Endothelial cell of umbilical vein (primary cell): ENCODE measurements around the gene KAZN. TPM values are rescaled to one million over a fixed set of nuclear protein-coding genes. Genes with fewer than 3 reads are reported as not detected.

Experiments
- BruUV-seq: library from RNA; stranded (reverse); fragments of 400-500 nt; replicated peaks from 2 replicates; lab custom pipeline; 2021; lab: Mats Ljungman, UMichigan
- CTCF ChIA-PET: fragments of 300-600, 350-600 bp; sonication (Branson Sonifier 250); formaldehyde crosslinking; loops from one replicate; lab custom pipeline; 2021; ENCODE audit warnings: antibody characterized with exemption, inconsistent platforms; lab: Charles Lee
- POLR2A ChIA-PET: fragments of 300-600, 350-600 bp; sonication (Branson Sonifier 250); formaldehyde crosslinking; loops from one replicate; lab custom pipeline; 2021; ENCODE audit warnings: antibody characterized with exemption, inconsistent platforms; lab: Charles Lee
- DNase-seq: peaks from one replicate; pipeline ENCODE4 v3.0.0-alpha.2; 2011; ENCODE audit warnings: low read depth, low spot score
- FAIRE-seq: peaks from 2 replicates; lab custom pipeline; 2011; peaks lifted over from hg19 to GRCh38; lab: Jason Lieb, UNC
- H2AFZ ChIP-seq: 2 replicates; pipeline ENCODE4 v1.6.0; 2012; ENCODE audit warnings: low read depth, low read length, control low read depth, inconsistent platforms
- H3K27ac ChIP-seq: 2 replicates; pipeline ENCODE4 v1.5.1; 2011; ENCODE audit warnings: low read depth, mild to moderate bottlenecking, control low read depth, low read length, moderate library complexity; ENCODE audit not compliant: insufficient read depth
- H3K27me3 ChIP-seq, 2 experiments: 2 replicates each; pipeline versions ENCODE4 v1.6.0 to v1.6.1; 2011; ENCODE audit warnings: low read length in 2 of 2, mixed read lengths in 1 of 2; ENCODE audit not compliant: control insufficient read depth in 2 of 2, insufficient read depth in 2 of 2
- H3K36me3 ChIP-seq, 2 experiments: 2 replicates in 1 of 2; 3 replicates in 1 of 2; pipeline ENCODE4 v1.5.1; 2011; ENCODE audit warnings: low read length in 2 of 2, mild to moderate bottlenecking in 1 of 2, moderate library complexity in 1 of 2; ENCODE audit not compliant: control insufficient read depth in 2 of 2, insufficient read depth in 2 of 2; ENCODE audit errors: extremely low read depth in 1 of 2
- H3K4me1 ChIP-seq: 3 replicates; pipeline ENCODE4 v1.5.1; 2011; ENCODE audit warnings: mild to moderate bottlenecking, low read length; ENCODE audit not compliant: control insufficient read depth, insufficient read depth; ENCODE audit errors: extremely low read depth
- H3K4me2 ChIP-seq: 2 replicates; pipeline ENCODE4 v1.6.1; 2011; ENCODE audit warnings: low read length, control low read depth, mixed read lengths; ENCODE audit not compliant: insufficient read depth
- H3K4me3 ChIP-seq, 3 experiments: fragments of 200-600 bp in 1 of 3; sonication (generic), shearing (Covaris generic) in 1 of 3; replicated peaks in 1 of 3; 2 replicates each; pipeline ENCODE4 v1.5.1; 2011 to 2016; ENCODE audit warnings: control low read depth in 3 of 3, low read length in 3 of 3, mild to moderate bottlenecking in 2 of 3, inconsistent platforms in 1 of 3, low read depth in 1 of 3, moderate library complexity in 1 of 3; ENCODE audit not compliant: insufficient read depth in 1 of 3
- H3K79me2 ChIP-seq: 2 replicates; pipeline ENCODE4 v1.6.0; 2012; ENCODE audit warnings: low read length, inconsistent platforms; ENCODE audit not compliant: control insufficient read depth, insufficient read depth
- H3K9ac ChIP-seq: replicated peaks from 2 replicates; pipeline ENCODE3; 2011; ENCODE audit warnings: low read length, control low read depth; ENCODE audit not compliant: insufficient read depth; ENCODE audit errors: extremely low read depth
- H3K9me1 ChIP-seq: replicated peaks from 3 replicates; pipeline ENCODE4 v1.6.0; 2011; ENCODE audit warnings: mild to moderate bottlenecking, low read length; ENCODE audit not compliant: control insufficient read depth, insufficient read depth; ENCODE audit errors: extremely low read depth
- H3K9me3 ChIP-seq: replicated peaks from 2 replicates; pipeline ENCODE4 v1.5.1; 2012; ENCODE audit warnings: low read length, inconsistent platforms; ENCODE audit not compliant: control insufficient read depth, insufficient read depth
- H4K20me1 ChIP-seq: replicated peaks from 2 replicates; pipeline ENCODE3; 2011; ENCODE audit warnings: mild to moderate bottlenecking, low read length; ENCODE audit not compliant: control insufficient read depth, insufficient read depth; ENCODE audit errors: extremely low read depth
- EZH2 ChIP-seq: IDR thresholded peaks from 2 replicates; pipeline ENCODE4 v1.6.1; 2012; ENCODE audit warnings: borderline replicate concordance, low read depth, mild to moderate bottlenecking, moderate library complexity, low read length, inconsistent platforms; ENCODE audit not compliant: severe bottlenecking
- FOS ChIP-seq: IDR thresholded peaks from 2 replicates; pipeline ENCODE4 v1.6.1; 2011; ENCODE audit warnings: mild to moderate bottlenecking, low read length, moderate library complexity, borderline replicate concordance; ENCODE audit not compliant: insufficient read depth
- GATA2 ChIP-seq: IDR thresholded peaks from 2 replicates; pipeline ENCODE4 v1.7.0; 2011; ENCODE audit warnings: low read depth, mild to moderate bottlenecking, moderate library complexity, mixed read lengths, low read length; ENCODE audit not compliant: insufficient read length, insufficient read depth
- JUN ChIP-seq: IDR thresholded peaks from 2 replicates; pipeline ENCODE4 v1.6.1; 2011; ENCODE audit warnings: borderline replicate concordance, low read depth; ENCODE audit not compliant: insufficient read length, insufficient read depth
- MYC ChIP-seq: IDR thresholded peaks from one replicate; pipeline ENCODE4 v1.6.1; 2011; ENCODE audit warnings: mild to moderate bottlenecking, low read depth, low read length
- POLR2A ChIP-seq: IDR thresholded peaks from 2 replicates; pipeline ENCODE4 v1.6.1; 2012; ENCODE audit warnings: low read depth, mild to moderate bottlenecking, control low read depth, low read length
- POLR2AphosphoS5 ChIP-seq: IDR thresholded peaks from 2 replicates; pipeline ENCODE4 v1.6.1; 2012; ENCODE audit warnings: low read depth, mild to moderate bottlenecking, control low read depth, low read length, moderate library complexity; ENCODE audit not compliant: insufficient read depth
- dilution Hi-C: fragments of 300-500 bp; cut with MboI; formaldehyde crosslinking; loops from one replicate; pipeline ENCODE4 v1.15.0; 2019; ENCODE audit warnings: low sequenced_read_pairs; ENCODE audit not compliant: extremely low pct_ligation_motif_present
- intact Hi-C: fragments of 100-400 bp; cut with micrococcal nuclease; formaldehyde crosslinking; loops from one replicate; pipeline ENCODE4 v1.10.0; 2022
- polyA plus RNA-seq, 4 experiments: library from polyadenylated mRNA; depleted of rRNA in 3 of 4; stranded (reverse) in 3 of 4; unstranded in 1 of 4; fragments of >200 nt; gene quantifications; 2 replicates each; pipeline versions ENCODE4 v1.2.1 to v1.2.3, GENCODE V29; 2011 to 2012; ENCODE audit warnings: missing spikeins in 1 of 4
- total RNA-seq: library from RNA; stranded (reverse); gene quantifications from 2 replicates; pipeline ENCODE4 v1.2.3, GENCODE V29; 2021
- TF ChIP-seq, protein P1 (sequence below), 2 donors: IDR thresholded peaks; 1 replicate in 1 of 2; 2 replicates in 1 of 2; pipeline ENCODE4 v1.5.1; 2011; ENCODE audit warnings: low read length in 2 of 2, mild to moderate bottlenecking in 2 of 2, moderate library complexity in 2 of 2, control low read depth in 1 of 2, inconsistent platforms in 1 of 2, low read depth in 1 of 2; ENCODE audit not compliant: insufficient read depth in 1 of 2; ENCODE audit errors: extremely low read depth in 1 of 2
- TF ChIP-seq, protein P2 (sequence below): IDR thresholded peaks from 2 replicates; pipeline ENCODE4 v1.6.1; 2011; ENCODE audit not compliant: insufficient read depth, insufficient read length

The KAZN gene
- total and polyA plus RNA-seq, 2 donors (not counting 3 experiments of a cell fraction or from before 2014, with no cell fraction given), result 1.6 to 5.8 TPM

DNA sequence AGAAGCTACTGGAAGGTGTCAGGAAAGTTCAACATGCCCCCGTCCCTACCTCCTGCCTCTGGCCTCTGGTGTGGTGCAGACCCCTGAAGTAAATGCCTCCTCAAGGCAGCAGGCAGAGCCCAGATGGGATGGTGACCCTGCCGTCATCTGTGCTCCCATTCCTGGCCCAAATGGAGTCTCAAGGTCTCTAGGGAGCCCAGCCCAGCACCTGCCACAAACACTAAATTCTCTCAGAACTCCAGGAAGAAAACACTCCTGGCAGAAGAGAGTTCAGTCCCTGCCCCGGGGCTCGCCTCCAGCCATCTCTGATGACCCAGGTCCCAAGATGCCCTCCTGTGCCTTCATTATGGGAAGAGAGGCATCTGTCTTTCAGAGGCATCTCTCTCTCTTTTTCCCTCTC is 293.5 kb downstream of the KAZN start:
- FAIRE-seq, result no peak
- no peak overlapping the region for H3K27ac ChIP-seq
- no peak overlapping the region for H3K4me2 ChIP-seq
- no peaks in the 10 kb centered on the region for H3K79me2 ChIP-seq
- H3K9ac ChIP-seq, result no peak overlapping the region
- POLR2A ChIA-PET, result no interaction called here
- no peak overlapping the region for H3K4me3 ChIP-seq
- no peak for DNase-seq
- no peaks in the 10 kb centered on the region for H3K9me3 ChIP-seq
- H4K20me1 ChIP-seq, result no peaks in the 10 kb centered on the region
- H3K4me1 ChIP-seq, result no peaks in the 10 kb centered on the region
- H3K36me3 ChIP-seq, result no peaks in the 10 kb centered on the region
- H3K9me1 ChIP-seq, result no peaks in the 10 kb centered on the region
- dilution Hi-C loops (no loop called here), intact Hi-C loops (no loop called here)
- CTCF ChIA-PET, result no interaction called here
- BruUV-seq, result no TSS peak
- no peak for TF ChIP-seq GATA2
- TF ChIP-seq MYC, result no peak
- no peak for TF ChIP-seq POLR2A
- TF ChIP-seq, protein P1, sequence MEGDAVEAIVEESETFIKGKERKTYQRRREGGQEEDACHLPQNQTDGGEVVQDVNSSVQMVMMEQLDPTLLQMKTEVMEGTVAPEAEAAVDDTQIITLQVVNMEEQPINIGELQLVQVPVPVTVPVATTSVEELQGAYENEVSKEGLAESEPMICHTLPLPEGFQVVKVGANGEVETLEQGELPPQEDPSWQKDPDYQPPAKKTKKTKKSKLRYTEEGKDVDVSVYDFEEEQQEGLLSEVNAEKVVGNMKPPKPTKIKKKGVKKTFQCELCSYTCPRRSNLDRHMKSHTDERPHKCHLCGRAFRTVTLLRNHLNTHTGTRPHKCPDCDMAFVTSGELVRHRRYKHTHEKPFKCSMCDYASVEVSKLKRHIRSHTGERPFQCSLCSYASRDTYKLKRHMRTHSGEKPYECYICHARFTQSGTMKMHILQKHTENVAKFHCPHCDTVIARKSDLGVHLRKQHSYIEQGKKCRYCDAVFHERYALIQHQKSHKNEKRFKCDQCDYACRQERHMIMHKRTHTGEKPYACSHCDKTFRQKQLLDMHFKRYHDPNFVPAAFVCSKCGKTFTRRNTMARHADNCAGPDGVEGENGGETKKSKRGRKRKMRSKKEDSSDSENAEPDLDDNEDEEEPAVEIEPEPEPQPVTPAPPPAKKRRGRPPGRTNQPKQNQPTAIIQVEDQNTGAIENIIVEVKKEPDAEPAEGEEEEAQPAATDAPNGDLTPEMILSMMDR (IDR thresholded peaks at IDR 0.05; ENCODE audit: extremely low read depth in 1 of 2, insufficient read depth in 1 of 2, low read depth in 1 of 2, low read length in 2 of 2), result no peak
- TF ChIP-seq EZH2, result no peak
- no peak for TF ChIP-seq FOS
- no peak for TF ChIP-seq POLR2AphosphoS5
- TF ChIP-seq, protein P2, sequence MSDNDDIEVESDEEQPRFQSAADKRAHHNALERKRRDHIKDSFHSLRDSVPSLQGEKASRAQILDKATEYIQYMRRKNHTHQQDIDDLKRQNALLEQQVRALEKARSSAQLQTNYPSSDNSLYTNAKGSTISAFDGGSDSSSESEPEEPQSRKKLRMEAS, result no peak
- no peak for TF ChIP-seq JUN
- no peak overlapping the region for H2AFZ ChIP-seq
- H3K27me3 ChIP-seq, result no peaks in the 10 kb centered on the region
